Measurements from ENCODE around the gene CD69.

Gene CD69

GRCh38 chr12:9795945-9796344, 35.2 kb upstream of the CD69 start:
- H3K27me3 ChIP-seq = no peaks in the 10 kb centered on the region
- no peaks in the 10 kb centered on the region for H3K9me3 ChIP-seq
- no peak overlapping the region for H3K4me3 ChIP-seq (ENCODE audit: low read depth in 1 of 2, low read length in 1 of 2)
- H3K27ac ChIP-seq = no peak overlapping the region
- TF ChIP-seq CTCF (IDR thresholded peaks at IDR 0.05) = no peak
- H3K4me1 ChIP-seq (ENCODE audit: control insufficient read depth in 1 of 2, insufficient read depth in 1 of 2, low read depth in 1 of 2, low read length in 1 of 2) = peaks cover 16 to 19% of the 10 kb centered on the region in 2 experiments
- no peaks in the 10 kb centered on the region for H3K36me3 ChIP-seq

GRCh38 chr12:9794484-9795093, 33.9 kb upstream of the CD69 start:
- H3K4me1 ChIP-seq (ENCODE audit: control insufficient read depth in 1 of 2, insufficient read depth in 1 of 2, low read depth in 1 of 2, low read length in 1 of 2) = peaks cover 16 to 19% of the 10 kb centered on the region in 2 experiments
- H3K9me3 ChIP-seq = no peaks in the 10 kb centered on the region
- TF ChIP-seq CTCF (IDR thresholded peaks at IDR 0.05) = no peak
- H3K27ac ChIP-seq = peak overlapping the region; percentile 48
- no peak overlapping the region for H3K4me3 ChIP-seq (ENCODE audit: low read depth in 1 of 2, low read length in 1 of 2)
- H3K36me3 ChIP-seq = no peaks in the 10 kb centered on the region
- H3K27me3 ChIP-seq = no peaks in the 10 kb centered on the region

GRCh38 chr12:9793779-9794395, 33.2 kb upstream of the CD69 start:
- peak overlapping the region in 1 of 2 experiments; percentile 12 for H3K4me3 ChIP-seq (ENCODE audit: low read depth in 1 of 2, low read length in 1 of 2)

GRCh38 chr12:9792961-9793617, 32.4 kb upstream of the CD69 start:
- H3K27ac ChIP-seq = no peak overlapping the region
- H3K36me3 ChIP-seq = no peaks in the 10 kb centered on the region
- peaks cover 16 to 19% of the 10 kb centered on the region in 2 experiments for H3K4me1 ChIP-seq (ENCODE audit: control insufficient read depth in 1 of 2, insufficient read depth in 1 of 2, low read depth in 1 of 2, low read length in 1 of 2)
- H3K4me3 ChIP-seq (ENCODE audit: low read depth in 1 of 2, low read length in 1 of 2) = no peak overlapping the region
- H3K9me3 ChIP-seq = no peaks in the 10 kb centered on the region
- no peaks in the 10 kb centered on the region for H3K27me3 ChIP-seq
- no peak for TF ChIP-seq CTCF (IDR thresholded peaks at IDR 0.05)

More at GRCh38 chr12:9793779-9794395, 33.2 kb upstream of the CD69 start:
- peak overlapping the region; percentile 48 for H3K27ac ChIP-seq
- no peaks in the 10 kb centered on the region for H3K9me3 ChIP-seq
- no peaks in the 10 kb centered on the region for H3K27me3 ChIP-seq
- TF ChIP-seq CTCF (IDR thresholded peaks at IDR 0.05) = no peak
- no peaks in the 10 kb centered on the region for H3K36me3 ChIP-seq
- peaks cover 16 to 19% of the 10 kb centered on the region in 2 experiments for H3K4me1 ChIP-seq (ENCODE audit: control insufficient read depth in 1 of 2, insufficient read depth in 1 of 2, low read depth in 1 of 2, low read length in 1 of 2)

- Histone ChIP-seq H3K4me1 (ENCODE audit: control insufficient read depth in 1 of 2, insufficient read depth in 1 of 2, low read depth in 1 of 2, low read length in 1 of 2) (peaks cover 16 to 19% of the 10 kb centered on the region in 2 experiments), H3K36me3 (no peaks in the 10 kb centered on the region), H3K27me3 (no peaks in the 10 kb centered on the region), H3K9me3 (no peaks in the 10 kb centered on the region), H3K4me3 (ENCODE audit: low read depth in 1 of 2, low read length in 1 of 2) (no peak overlapping the region), H3K27ac (no peak overlapping the region)
- no peak for TF ChIP-seq CTCF (IDR thresholded peaks at IDR 0.05)
Measured at GRCh38 chr12:9792185-9792900, 31.6 kb upstream of the CD69 start.
